HG03571 (cell line): Measurements from ENCODE around the gene GPR35.

Experiments used
- ATAC-seq: cut with Tn5 transposase; IDR thresholded peaks from one replicate; pipeline ENCODE4 v1.9.1; 2021; ENCODE audit not compliant: unreplicated experiment

The GPR35 gene

DNA sequence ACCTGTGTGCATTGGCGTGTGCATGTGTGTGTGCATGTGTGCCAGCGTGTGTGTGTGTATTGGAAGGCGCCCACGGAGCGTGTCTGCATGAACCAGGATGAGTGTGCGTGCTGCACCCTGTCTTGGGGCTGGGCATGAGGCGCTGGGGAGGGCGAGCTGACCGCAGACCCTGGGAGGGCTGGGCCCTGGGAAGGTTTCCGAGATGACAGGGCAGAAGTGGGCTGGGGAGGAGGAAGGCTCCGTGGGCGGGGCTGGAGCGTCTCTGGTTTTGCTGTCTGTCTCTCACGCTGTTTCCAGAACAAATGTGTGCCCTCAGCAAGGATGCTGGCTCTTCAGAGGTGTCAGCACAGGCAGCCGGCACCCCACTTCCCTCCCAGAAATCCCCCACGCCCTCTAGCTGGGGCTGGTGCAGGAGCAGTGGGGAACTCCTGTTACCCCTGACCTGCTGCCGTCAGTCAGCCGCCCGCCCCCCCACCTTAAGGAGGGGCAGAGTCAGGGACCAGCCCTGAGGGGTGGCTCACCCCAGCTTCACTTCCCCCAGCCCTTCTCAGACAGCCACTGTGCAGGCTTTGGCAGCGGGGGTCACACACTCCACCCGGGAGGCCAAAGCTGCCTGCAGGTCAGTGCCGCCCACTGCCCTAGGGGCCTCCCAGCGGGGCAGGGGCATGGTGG lies at the start of gene GPR35:
Gene GPR35, plus strand, starts transcription at position 531 of the 672 bp plus-strand sequence. CDS start 4,473 bp downstream, outside the sequence.
- no peak for ATAC-seq

DNA sequence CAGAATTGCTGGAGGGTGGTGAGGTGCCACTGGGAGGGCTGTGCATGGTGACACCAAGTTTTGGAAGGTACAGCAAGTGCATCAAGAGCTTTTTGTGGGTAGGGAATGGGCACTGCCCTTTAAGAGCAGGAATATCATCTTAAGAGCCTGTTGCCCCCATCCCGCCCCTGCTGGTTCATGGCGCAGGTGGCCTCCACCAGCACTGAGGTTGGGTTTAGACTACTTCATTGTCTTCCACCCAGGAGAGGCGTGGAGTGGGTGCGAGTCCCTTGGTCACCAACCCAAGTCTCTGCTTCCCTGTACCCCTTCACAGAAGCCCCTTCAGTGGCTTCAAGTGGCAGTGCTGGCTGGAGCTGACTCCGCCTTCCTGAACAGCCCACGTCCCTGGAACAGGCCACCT lies 49.2 kb upstream of the GPR35 start:
- no peak for ATAC-seq

- no peak for ATAC-seq
Measured at GRCh38 chr2:240576436-240577205, 48.7 kb upstream of the GPR35 start.

- no peak for ATAC-seq
Measured at GRCh38 chr2:240577281-240578109, 47.8 kb upstream of the GPR35 start.

GRCh38 chr2:240578110-240578450 lies 47.2 kb upstream of the GPR35 start:
- no peak for ATAC-seq

GRCh38 chr2:240578488-240578887 lies 46.8 kb upstream of the GPR35 start:
- ATAC-seq, result no peak

GRCh38 chr2:240579071-240579762 lies 46.1 kb upstream of the GPR35 start:
- no peak for ATAC-seq

- ATAC-seq, result no peak
Measured at GRCh38 chr2:240579771-240580614, 45.3 kb upstream of the GPR35 start.

- ATAC-seq, result no peak
Measured at GRCh38 chr2:240581811-240582210, 43.5 kb upstream of the GPR35 start.

DNA sequence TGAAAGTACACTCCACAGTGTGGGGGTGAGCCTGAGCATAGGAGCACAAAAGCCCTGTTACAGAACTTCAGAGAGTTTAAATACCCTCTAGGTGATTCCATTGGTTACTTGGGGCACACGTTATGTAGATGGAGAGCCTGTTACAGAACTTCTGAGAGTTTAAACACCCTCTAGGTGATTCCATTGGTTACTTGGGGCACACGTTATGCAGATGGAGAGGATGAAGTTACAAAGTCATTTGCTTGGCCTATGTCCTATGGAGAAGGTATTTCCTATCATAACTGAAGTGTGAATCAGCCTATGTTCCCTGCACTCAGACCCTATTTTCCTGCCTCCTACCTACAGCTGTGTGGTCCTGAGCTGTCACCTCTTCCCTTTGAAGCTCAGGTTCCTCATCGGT lies 42.5 kb upstream of the GPR35 start:
- no peak for ATAC-seq

- no peak for ATAC-seq
Measured at GRCh38 chr2:240583774-240584173, 41.5 kb upstream of the GPR35 start.

DNA sequence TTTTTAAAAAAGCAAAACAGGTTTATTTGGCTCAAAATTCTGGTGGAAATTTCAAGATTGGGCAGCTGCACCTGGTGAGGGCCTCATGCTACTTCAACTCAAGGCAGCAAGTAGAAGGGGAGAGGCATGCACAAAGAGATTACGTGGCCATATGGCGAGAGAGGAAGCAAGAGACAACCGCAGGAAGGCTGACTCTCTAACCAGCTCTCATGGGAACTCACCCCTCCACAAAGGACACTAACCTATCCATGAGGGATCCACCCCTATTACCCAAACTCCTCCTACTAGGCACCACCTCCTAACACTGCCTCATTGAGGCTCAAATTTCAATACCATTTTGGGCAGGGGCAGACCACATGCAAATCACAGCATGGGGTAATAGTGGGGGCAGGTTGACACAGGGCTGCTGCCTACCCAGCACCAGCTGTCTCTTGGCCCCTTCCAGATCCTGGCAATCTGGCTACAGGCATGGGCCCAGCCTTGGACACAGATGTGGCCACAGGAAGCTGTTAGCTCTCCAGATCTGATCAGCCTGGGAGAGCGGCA lies 40.7 kb upstream of the GPR35 start:
- peak; percentile 45 for ATAC-seq

DNA sequence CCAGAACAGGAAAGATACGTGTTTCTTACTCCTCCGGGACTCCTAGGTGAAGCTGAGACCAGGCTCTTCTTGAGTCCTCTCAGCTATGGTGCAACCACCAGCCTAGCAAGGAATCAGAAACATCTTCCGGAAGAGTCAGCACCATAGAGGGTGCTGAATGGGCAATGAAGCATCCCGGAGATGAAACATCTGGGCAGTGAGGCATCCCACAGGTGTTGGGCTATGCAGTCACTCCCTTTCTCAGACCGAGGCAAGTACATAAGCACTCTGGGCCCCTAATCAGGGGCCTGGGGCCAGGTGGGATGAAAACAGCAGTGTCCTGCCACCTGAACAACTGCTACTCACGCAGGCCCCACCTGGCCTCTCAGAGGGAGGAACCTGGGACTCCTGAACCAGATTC lies 40.2 kb upstream of the GPR35 start:
- peak; percentile 33 for ATAC-seq

GRCh38 chr2:240585681-240586197 lies 39.5 kb upstream of the GPR35 start:
- no peak for ATAC-seq

- ATAC-seq, result peak; percentile 53
Measured at GRCh38 chr2:240586198-240586918, 38.9 kb upstream of the GPR35 start, which contains the start of gene CAPN10. TSS of gene CAPN10 (plus strand) at chr2:240586734. CDS start at chr2:240586912, 178 bp downstream.

- ATAC-seq, result peak; percentile 6
Measured at GRCh38 chr2:240586919-240587800, 38.1 kb upstream of the GPR35 start.

DNA sequence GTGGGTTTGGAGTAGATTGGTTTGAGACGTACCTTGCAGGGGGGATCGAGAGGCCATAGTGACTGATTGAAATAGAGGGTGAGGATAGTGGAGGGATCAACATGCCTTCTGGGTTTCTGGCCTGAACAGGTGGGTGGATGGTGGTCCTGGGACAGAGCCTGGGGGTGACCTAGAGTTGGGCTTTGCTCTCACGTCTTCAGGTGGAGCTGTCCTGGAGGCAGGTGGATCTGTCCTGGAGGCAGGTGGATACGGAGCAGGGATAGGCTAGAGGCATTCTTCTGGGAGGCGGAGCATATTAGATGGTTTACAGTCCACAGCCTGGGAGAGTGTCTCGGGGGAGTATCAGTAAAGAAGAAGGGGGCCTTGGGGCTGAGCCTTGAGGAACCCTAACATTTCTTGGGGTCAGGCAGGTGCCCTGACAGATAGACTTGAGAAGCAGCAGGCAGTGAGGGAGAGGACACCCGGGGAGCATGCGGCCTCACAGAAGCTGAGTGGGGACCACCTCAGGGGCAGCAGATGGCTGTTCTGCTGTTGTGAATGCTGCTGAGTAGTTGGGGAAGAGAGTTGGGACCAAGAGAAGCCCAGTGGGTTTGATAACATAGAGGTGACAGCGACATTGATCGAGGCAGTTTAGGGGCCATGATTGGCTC lies 37.1 kb upstream of the GPR35 start:
- no peak for ATAC-seq
